Endothelial cell of umbilical vein (primary cell): ENCODE data around the gene TSEN15.

Experiments used
- EZH2 ChIP-seq: IDR thresholded peaks from 2 replicates; pipeline ENCODE4 v1.6.1; 2012; ENCODE audit warnings: borderline replicate concordance, low read depth, mild to moderate bottlenecking, moderate library complexity, low read length, inconsistent platforms; ENCODE audit not compliant: severe bottlenecking
- POLR2AphosphoS5 ChIP-seq: IDR thresholded peaks from 2 replicates; pipeline ENCODE4 v1.6.1; 2012; ENCODE audit warnings: low read depth, mild to moderate bottlenecking, control low read depth, low read length, moderate library complexity; ENCODE audit not compliant: insufficient read depth
- TF ChIP-seq, protein P1 (sequence below), 2 donors: IDR thresholded peaks; 1 replicate in 1 of 2; 2 replicates in 1 of 2; pipeline ENCODE4 v1.5.1; 2011; ENCODE audit warnings: low read length in 2 of 2, mild to moderate bottlenecking in 2 of 2, moderate library complexity in 2 of 2, control low read depth in 1 of 2, inconsistent platforms in 1 of 2, low read depth in 1 of 2; ENCODE audit not compliant: insufficient read depth in 1 of 2; ENCODE audit errors: extremely low read depth in 1 of 2

DNA sequence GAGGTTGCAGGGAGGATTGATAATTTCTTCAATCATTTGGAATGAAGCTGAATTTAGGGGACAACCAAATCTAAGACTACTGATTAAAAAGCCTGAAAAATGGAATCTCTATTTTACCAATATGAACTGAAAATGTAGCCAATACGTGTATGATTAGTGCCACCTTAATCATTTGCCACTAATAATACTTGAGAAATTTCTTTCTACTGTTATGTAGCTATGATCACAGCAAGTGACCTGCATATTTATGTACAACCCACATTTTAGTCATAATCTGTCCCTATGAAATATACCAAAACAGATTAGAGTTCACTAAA, 20.5 kb upstream of the TSEN15 start:
- TF ChIP-seq, protein P1, sequence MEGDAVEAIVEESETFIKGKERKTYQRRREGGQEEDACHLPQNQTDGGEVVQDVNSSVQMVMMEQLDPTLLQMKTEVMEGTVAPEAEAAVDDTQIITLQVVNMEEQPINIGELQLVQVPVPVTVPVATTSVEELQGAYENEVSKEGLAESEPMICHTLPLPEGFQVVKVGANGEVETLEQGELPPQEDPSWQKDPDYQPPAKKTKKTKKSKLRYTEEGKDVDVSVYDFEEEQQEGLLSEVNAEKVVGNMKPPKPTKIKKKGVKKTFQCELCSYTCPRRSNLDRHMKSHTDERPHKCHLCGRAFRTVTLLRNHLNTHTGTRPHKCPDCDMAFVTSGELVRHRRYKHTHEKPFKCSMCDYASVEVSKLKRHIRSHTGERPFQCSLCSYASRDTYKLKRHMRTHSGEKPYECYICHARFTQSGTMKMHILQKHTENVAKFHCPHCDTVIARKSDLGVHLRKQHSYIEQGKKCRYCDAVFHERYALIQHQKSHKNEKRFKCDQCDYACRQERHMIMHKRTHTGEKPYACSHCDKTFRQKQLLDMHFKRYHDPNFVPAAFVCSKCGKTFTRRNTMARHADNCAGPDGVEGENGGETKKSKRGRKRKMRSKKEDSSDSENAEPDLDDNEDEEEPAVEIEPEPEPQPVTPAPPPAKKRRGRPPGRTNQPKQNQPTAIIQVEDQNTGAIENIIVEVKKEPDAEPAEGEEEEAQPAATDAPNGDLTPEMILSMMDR (IDR thresholded peaks at IDR 0.05; ENCODE audit: extremely low read depth in 1 of 2, insufficient read depth in 1 of 2, low read depth in 1 of 2, low read length in 2 of 2): no peak
- TF ChIP-seq EZH2 (no peak), POLR2AphosphoS5 (no peak)
